HG03378 (cell line): ENCODE results near the gene SNPH.
"Not testable (repeated sequence)": the region's sequence is repeated elsewhere in the genome, so short reads cannot be mapped to it uniquely, and the experiment has no call there.

ENCODE experiments used
- ATAC-seq: cut with Tn5 transposase; IDR thresholded peaks from one replicate; pipeline ENCODE4 v1.9.1; 2021; ENCODE audit warnings: mild to moderate bottlenecking, moderate library complexity; ENCODE audit not compliant: unreplicated experiment

The SNPH gene

GRCh38 chr20:1336699-1337367 lies 70.7 kb downstream of the SNPH start:
- no peak for ATAC-seq

GRCh38 chr20:1337441-1337840 lies 71.3 kb downstream of the SNPH start:
- ATAC-seq = no peak

- no peak for ATAC-seq
These were observed 72.0 kb downstream of the SNPH start for GRCh38 chr20:1338096-1338495.

- no peak for ATAC-seq
These were observed 72.7 kb downstream of the SNPH start for GRCh38 chr20:1338801-1339200.

GRCh38 chr20:1341561-1342265 lies 75.6 kb downstream of the SNPH start:
- no peak for ATAC-seq

- not testable (repeated sequence) for ATAC-seq
These were observed 77.5 kb downstream of the SNPH start for GRCh38 chr20:1343446-1344124.

GRCh38 chr20:1345030-1345755 lies 79.1 kb downstream of the SNPH start:
- no peak for ATAC-seq

GRCh38 chr20:1345756-1346093 lies 79.6 kb downstream of the SNPH start:
- ATAC-seq = no peak

- ATAC-seq = no peak
These were observed 80.3 kb downstream of the SNPH start for GRCh38 chr20:1346315-1346969.

GRCh38 chr20:1353956-1354355 lies 87.9 kb downstream of the SNPH start:
- no peak for ATAC-seq

GRCh38 chr20:1357921-1358671 lies 92.0 kb downstream of the SNPH start:
- ATAC-seq = no peak
